HepG2 (cell line): ENCODE results near the gene MRPL38. TPM values are rescaled to one million over a fixed set of nuclear protein-coding genes. Genes with fewer than 3 reads are reported as not detected.

ENCODE experiments used
- NKX3-1 ChIP-seq: sonication (generic); formaldehyde crosslinking; IDR thresholded peaks from 2 replicates; pipeline ENCODE4 v1.5.0; 2020; ENCODE audit warnings: missing genetic modification reagents
- POLR2AphosphoS2 ChIP-seq: IDR thresholded peaks from 2 replicates; pipeline ENCODE4 v1.6.1; 2011; ENCODE audit warnings: low read depth, low read length, improper control_type of control experiment
- SMARCE1 ChIP-seq: fragments of 450-650 bp; IDR thresholded peaks from 2 replicates; pipeline ENCODE4 v1.6.1; 2017; ENCODE audit warnings: borderline replicate concordance
- STAT5B ChIP-seq: sonication (generic); formaldehyde crosslinking; IDR thresholded peaks from 2 replicates; pipeline ENCODE4 v1.4.0; 2020; ENCODE audit warnings: missing genetic modification reagents
- YEATS4 ChIP-seq: sonication (generic); formaldehyde crosslinking; IDR thresholded peaks from 2 replicates; pipeline ENCODE4 v1.4.0; 2020; ENCODE audit warnings: missing genetic modification reagents, borderline replicate concordance
- YY1 ChIP-seq: IDR thresholded peaks from 2 replicates; pipeline ENCODE4 v1.6.1; 2011; ENCODE audit warnings: low read length, low read depth, moderate library complexity, mild to moderate bottlenecking; ENCODE audit not compliant: insufficient read depth, insufficient replicate concordance
- ZFP90 ChIP-seq: sonication (generic); formaldehyde crosslinking; IDR thresholded peaks from 2 replicates; pipeline ENCODE4 v1.8.0; 2022; ENCODE audit warnings: missing genetic modification reagents, mild to moderate bottlenecking, inconsistent platforms, borderline replicate concordance
- ZFX ChIP-seq: sonication (generic); formaldehyde crosslinking; IDR thresholded peaks from 2 replicates; pipeline ENCODE4 v1.4.0; 2020; ENCODE audit warnings: mild to moderate bottlenecking, low read depth, missing genetic modification reagents, moderate library complexity
- polyA plus RNA-seq, 8 experiments: library from polyadenylated mRNA; depleted of rRNA in 3 of 8; stranded (reverse) in 7 of 8; unstranded in 1 of 8; fragments of >200 nt; fragmentation: Illumina TruSeq in 4 of 8; extraction: Trizol in 4 of 8; gene quantifications; 2 replicates each; pipeline versions ENCODE4 v1.2.1 to v1.2.3, GENCODE V29; 2011 to 2016; ENCODE audit warnings: low read depth in 4 of 8, missing spikeins in 1 of 8, mixed read lengths in 1 of 8; ENCODE audit not compliant: insufficient read depth in 1 of 8
- total RNA-seq, 5 experiments: library from RNA; depleted of rRNA; stranded (reverse); fragments of >200 nt; fragmentation: Illumina TruSeq; extraction: Trizol; gene quantifications; 2 replicates each; pipeline ENCODE4 v1.2.3, GENCODE V29; 2016; ENCODE audit warnings: low read depth in 1 of 5
- TF ChIP-seq, protein P1 (sequence below): sonication (generic); formaldehyde crosslinking; IDR thresholded peaks from 2 replicates; pipeline ENCODE4 v1.8.0; 2022; ENCODE audit warnings: mild to moderate bottlenecking, missing genetic modification reagents, borderline replicate concordance
- TF ChIP-seq, protein P2 (sequence below): sonication (generic); formaldehyde crosslinking; IDR thresholded peaks from 2 replicates; pipeline ENCODE4 v1.4.0; 2020; ENCODE audit warnings: missing genetic modification reagents, borderline replicate concordance
- TF ChIP-seq, protein P3 (sequence below): fragments of 450-650 bp; IDR thresholded peaks from 2 replicates; pipeline ENCODE4 v1.6.1; 2017; ENCODE audit warnings: mild to moderate bottlenecking

MRPL38 gene
- total and polyA plus RNA-seq, 2 of the 13 experiments (the other 11 are each of a cell fraction or from before 2014, with no cell fraction given), result 83.7 to 125 TPM

DNA sequence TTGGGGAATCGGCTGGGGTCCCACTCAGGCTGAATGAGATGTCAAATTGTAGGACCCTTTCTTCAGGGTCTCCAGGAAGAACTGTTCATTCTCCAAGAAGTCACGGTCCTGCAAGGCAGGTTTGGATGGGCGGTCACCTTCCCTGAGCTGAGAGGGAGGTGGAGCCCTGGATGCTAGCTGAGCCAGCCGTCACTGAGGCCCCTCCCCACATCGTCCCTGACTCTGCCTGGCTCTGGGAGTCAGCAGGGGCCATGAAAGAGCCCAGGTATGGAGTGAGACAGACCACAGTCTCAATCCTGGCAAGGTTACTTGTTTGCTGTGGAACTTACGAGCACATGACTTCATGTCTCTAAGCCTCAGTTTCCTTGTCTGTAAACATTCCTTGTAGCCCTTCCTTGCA lies 6.0 kb upstream of the MRPL38 start (continued):
- TF ChIP-seq NKX3-1 (CRISPR knock-in tag), result no peak
- no peak for TF ChIP-seq YEATS4 (CRISPR knock-in tag)
- no peak for TF ChIP-seq ZFX (CRISPR knock-in tag)
- no peak for TF ChIP-seq POLR2AphosphoS2
- TF ChIP-seq ZFP90 (CRISPR knock-in tag), result no peak
- no peak for TF ChIP-seq STAT5B (CRISPR knock-in tag)
- TF ChIP-seq, protein P1, sequence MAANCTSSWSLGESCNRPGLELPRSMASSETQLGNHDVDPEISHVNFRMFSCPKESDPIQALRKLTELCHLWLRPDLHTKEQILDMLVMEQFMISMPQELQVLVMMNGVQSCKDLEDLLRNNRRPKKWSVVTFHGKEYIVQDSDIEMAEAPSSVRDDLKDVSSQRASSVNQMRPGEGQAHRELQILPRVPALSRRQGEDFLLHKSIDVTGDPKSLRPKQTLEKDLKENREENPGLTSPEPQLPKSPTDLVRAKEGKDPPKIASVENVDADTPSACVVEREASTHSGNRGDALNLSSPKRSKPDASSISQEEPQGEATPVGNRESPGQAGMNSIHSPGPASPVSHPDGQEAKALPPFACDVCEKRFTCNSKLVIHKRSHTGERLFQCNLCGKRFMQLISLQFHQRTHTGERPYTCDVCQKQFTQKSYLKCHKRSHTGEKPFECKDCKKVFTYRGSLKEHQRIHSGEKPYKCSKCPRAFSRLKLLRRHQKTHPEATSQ, result no peak
- TF ChIP-seq YY1, result no peak
- TF ChIP-seq, protein P2, sequence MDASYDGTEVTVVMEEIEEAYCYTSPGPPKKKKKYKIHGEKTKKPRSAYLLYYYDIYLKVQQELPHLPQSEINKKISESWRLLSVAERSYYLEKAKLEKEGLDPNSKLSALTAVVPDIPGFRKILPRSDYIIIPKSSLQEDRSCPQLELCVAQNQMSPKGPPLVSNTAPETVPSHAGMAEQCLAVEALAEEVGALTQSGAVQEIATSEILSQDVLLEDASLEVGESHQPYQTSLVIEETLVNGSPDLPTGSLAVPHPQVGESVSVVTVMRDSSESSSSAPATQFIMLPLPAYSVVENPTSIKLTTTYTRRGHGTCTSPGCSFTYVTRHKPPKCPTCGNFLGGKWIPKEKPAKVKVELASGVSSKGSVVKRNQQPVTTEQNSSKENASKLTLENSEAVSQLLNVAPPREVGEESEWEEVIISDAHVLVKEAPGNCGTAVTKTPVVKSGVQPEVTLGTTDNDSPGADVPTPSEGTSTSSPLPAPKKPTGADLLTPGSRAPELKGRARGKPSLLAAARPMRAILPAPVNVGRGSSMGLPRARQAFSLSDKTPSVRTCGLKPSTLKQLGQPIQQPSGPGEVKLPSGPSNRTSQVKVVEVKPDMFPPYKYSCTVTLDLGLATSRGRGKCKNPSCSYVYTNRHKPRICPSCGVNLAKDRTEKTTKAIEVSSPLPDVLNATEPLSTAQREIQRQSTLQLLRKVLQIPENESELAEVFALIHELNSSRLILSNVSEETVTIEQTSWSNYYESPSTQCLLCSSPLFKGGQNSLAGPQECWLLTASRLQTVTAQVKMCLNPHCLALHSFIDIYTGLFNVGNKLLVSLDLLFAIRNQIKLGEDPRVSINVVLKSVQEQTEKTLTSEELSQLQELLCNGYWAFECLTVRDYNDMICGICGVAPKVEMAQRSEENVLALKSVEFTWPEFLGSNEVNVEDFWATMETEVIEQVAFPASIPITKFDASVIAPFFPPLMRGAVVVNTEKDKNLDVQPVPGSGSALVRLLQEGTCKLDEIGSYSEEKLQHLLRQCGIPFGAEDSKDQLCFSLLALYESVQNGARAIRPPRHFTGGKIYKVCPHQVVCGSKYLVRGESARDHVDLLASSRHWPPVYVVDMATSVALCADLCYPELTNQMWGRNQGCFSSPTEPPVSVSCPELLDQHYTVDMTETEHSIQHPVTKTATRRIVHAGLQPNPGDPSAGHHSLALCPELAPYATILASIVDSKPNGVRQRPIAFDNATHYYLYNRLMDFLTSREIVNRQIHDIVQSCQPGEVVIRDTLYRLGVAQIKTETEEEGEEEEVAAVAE (CRISPR knock-in tag), result no peak
- no peak for TF ChIP-seq SMARCE1
- TF ChIP-seq, protein P3, sequence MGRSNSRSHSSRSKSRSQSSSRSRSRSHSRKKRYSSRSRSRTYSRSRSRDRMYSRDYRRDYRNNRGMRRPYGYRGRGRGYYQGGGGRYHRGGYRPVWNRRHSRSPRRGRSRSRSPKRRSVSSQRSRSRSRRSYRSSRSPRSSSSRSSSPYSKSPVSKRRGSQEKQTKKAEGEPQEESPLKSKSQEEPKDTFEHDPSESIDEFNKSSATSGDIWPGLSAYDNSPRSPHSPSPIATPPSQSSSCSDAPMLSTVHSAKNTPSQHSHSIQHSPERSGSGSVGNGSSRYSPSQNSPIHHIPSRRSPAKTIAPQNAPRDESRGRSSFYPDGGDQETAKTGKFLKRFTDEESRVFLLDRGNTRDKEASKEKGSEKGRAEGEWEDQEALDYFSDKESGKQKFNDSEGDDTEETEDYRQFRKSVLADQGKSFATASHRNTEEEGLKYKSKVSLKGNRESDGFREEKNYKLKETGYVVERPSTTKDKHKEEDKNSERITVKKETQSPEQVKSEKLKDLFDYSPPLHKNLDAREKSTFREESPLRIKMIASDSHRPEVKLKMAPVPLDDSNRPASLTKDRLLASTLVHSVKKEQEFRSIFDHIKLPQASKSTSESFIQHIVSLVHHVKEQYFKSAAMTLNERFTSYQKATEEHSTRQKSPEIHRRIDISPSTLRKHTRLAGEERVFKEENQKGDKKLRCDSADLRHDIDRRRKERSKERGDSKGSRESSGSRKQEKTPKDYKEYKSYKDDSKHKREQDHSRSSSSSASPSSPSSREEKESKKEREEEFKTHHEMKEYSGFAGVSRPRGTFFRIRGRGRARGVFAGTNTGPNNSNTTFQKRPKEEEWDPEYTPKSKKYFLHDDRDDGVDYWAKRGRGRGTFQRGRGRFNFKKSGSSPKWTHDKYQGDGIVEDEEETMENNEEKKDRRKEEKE, result no peak
